Measurements from ENCODE around the gene STARD8.

- no peak for TF ChIP-seq EZH2phosphoT487 (IDR thresholded peaks at IDR 0.05; ENCODE audit: borderline replicate concordance, low read depth, low read length)
- TF ChIP-seq, protein P1, sequence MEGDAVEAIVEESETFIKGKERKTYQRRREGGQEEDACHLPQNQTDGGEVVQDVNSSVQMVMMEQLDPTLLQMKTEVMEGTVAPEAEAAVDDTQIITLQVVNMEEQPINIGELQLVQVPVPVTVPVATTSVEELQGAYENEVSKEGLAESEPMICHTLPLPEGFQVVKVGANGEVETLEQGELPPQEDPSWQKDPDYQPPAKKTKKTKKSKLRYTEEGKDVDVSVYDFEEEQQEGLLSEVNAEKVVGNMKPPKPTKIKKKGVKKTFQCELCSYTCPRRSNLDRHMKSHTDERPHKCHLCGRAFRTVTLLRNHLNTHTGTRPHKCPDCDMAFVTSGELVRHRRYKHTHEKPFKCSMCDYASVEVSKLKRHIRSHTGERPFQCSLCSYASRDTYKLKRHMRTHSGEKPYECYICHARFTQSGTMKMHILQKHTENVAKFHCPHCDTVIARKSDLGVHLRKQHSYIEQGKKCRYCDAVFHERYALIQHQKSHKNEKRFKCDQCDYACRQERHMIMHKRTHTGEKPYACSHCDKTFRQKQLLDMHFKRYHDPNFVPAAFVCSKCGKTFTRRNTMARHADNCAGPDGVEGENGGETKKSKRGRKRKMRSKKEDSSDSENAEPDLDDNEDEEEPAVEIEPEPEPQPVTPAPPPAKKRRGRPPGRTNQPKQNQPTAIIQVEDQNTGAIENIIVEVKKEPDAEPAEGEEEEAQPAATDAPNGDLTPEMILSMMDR (conservative IDR thresholded peaks at IDR 0.05; ENCODE audit: low read length) = no peak
Measured at GRCh38 chrX:68717196-68717595, 69.7 kb downstream of the STARD8 start.

Measured in OCI-LY7 (cell line).